ENCODE data around the gene TIMM23B. TPM values are rescaled to one million over a fixed set of nuclear protein-coding genes. Genes with fewer than 3 reads are reported as not detected.
"Not testable (repeated sequence)": the region's sequence is repeated elsewhere in the genome, so short reads cannot be mapped to it uniquely, and the experiment has no call there.

TIMM23B gene, protein sequence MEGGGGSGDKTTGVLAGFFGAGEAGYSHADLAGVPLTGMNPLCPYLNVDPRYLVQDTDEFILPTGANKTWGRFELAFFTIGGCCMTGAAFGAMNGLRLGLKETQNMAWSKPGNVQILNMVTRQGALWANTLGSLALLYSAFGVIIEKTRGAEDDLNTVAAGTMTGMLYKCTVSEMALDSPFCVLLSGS
- 10 to 100 TPM in 1 of 3 donors, 1 to 10 TPM in 2; 4.2 to 14.8 (median 9.0) TPM for polyA plus RNA-seq

DNA sequence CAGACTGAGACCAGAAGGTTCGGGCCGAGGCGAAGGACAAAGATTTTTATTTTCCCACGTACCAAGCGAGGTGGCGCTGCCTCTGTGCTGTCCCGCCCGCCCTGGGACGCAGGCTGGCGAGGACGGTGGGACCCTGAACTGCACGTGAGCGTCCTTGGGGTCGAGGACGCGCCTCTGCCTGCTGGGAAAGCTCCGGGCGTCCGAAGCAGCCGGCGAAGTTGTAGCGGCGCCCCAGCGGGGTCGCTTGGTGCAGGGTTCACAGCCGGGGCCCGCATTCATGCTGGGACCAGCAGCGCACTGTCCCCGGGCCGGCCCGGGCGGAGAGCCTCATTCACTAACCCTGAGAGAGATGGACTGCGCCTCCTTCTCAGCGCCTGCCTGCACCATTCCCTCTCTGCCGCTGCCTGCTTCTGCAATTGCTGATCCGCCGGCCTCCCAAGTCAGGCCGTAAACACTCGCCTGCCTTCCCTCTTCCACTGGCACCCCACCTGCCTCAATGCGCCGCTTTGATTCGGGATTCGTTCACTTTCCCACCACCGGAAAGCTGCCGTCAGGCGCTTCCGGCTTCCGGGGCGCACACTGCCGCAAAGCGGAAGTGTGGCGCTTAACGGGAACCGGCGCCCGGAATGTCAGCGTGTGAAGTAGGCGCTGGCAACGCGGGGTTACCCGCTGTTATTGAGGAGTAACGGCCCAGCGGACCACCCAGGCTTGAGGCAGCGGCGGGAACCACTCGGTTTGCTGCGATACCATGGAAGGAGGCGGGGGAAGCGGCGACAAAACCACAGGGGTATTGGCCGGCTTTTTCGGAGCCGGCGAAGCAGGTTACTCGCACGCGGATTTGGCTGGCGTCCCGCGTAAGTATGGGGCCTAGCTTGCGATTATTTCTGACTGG is at the start of gene TIMM23B, which contains the start of gene PARG:
Gene TIMM23B, plus strand, starts transcription at position 607 of the 892 bp plus-strand sequence. Its CDS starts 142 bp downstream, at position 749.
Gene PARG, minus strand, starts transcription at position 581 of the 892 bp plus-strand sequence. Its CDS starts 302 bp downstream, at position 279.
- H3K27ac ChIP-seq (ENCODE audit: low read depth, low read length), result not testable (repeated sequence)
- 0% methylated on average over 75 to 81 of the region's 81 CpGs for WGBS, 3 donors

DNA sequence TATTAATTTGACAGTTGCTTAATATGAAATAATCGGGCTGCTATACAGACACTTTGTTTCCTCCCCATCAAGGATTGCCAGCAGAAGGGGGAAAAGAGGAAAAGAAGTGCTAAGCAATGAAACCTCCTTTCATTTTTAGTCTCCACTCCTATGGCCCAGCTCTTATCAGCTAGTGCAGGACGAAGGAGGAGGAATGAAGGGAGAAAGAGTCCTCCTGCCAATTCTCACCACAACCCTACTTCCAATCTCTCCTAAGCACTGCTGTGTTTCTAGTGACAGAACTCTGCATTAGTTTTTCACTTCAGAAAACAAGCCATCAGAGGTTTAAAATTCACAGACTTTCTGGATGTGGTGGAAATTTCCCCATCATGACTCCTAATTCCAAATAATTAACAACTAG is 41.9 kb upstream of the TIMM23B start:
- 63% methylated on average over 1 of the region's 2 CpGs; no CpG with 5 or more reads in 2 of the 3 donors for WGBS, 3 donors
- H3K27ac ChIP-seq (ENCODE audit: low read depth, low read length), result not testable (repeated sequence)

DNA sequence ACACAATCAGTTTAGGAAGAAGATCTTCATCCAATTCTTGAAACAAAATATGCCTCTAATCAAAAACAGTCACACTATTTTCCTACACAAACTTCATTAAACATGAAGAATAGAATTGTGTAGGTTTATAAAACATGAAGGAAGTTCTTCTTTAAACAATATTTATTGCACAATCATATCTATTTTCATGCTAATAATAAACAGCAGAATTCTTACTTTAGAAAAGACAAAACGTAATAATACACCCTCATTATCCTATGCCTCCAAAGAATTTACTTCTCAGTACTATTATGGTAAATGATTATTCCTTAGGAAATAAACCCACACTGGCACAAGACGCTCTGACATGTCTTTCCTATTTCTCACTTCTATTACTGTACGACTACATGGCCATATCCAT is 41.4 kb upstream of the TIMM23B start:
- H3K27ac ChIP-seq (ENCODE audit: low read depth, low read length), result not testable (repeated sequence)
- 91 to 93% (median 92%) methylated on average over 2 of the region's 3 CpGs for WGBS, 3 donors

DNA sequence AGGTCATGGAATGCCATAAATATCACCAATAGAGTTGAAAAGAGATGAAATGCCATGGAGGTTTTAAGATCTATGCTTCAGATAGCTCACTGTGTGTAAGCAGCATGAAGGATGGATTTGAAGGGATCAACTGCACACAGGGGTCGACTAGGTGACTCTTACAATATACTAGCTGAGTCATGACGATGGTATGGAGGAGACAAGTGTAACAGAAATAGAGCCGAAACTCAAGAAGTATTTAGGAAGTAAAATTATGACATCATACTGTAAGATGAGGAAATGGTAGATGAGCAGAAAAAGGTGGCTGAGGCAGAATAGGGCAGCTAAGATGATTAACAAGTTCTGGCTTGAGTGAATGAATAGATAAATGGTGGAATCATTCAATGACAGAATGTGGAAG is 38.0 kb upstream of the TIMM23B start:
- not testable (repeated sequence) for H3K27ac ChIP-seq (ENCODE audit: low read depth, low read length)
- WGBS, 3 donors, result 81 to 90% (median 85%) methylated on average over 3 of the region's 3 CpGs

DNA sequence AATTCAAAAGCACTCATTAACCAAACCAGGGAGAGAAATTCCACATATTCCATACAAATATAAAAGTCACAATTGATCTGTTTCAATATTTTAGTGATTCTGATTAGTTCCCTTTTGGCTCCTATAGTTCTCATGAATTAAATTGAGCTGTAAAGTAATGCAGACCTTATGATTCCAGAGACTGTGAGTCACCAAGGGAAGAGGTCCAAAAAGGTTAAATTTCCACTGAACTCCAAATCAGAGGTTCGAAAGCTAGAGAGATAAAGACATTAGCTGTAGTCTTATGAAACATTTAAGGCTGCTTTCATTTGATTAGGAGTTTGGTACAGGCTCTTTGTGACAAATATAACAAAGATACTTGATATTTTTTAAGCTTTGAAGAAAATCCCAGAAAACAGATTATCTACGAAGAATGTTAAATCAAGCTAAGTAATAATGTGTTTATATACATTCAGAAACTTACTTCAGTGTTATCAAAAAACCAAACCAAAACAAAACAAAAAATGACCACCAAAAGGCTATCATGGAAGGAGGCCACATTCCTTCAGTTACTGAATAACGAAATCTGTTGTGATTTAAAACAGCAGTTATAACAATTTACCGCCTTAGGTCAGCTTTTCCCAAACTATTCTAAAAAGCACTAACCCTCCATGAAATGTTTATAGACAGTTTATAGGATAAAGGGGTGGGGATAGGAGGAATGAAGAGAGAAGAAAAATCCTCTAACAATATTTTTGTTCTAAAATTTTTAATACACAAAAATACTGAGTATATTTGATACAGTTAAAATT is 33.4 kb upstream of the TIMM23B start:
- not testable (repeated sequence) for H3K27ac ChIP-seq (ENCODE audit: low read depth, low read length)
- 60 to 74% (median 69%) methylated on average over 4 of the region's 4 CpGs for WGBS, 3 donors

DNA sequence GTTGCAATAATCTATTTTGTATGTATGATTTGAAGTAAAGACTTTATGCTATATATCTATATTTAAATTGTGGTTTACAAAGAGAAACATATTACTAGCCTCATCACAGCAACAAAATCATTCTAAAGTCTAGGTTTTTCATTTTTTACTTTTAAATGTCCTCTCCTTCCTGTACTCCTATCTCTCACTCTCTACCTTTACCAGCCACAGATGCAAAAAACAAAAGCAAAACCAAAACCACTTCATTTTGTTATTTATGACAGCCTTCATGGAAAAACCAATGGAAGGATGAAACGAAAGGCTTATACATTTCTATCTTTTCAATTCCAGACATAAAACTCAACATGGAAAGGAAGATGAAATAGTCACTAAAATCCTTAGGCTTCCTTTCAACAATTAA is 31.6 kb upstream of the TIMM23B start:
- WGBS, 3 donors, result no CpG with 5 or more reads among the region's 1 CpG
- not testable (repeated sequence) for H3K27ac ChIP-seq (ENCODE audit: low read depth, low read length)

DNA sequence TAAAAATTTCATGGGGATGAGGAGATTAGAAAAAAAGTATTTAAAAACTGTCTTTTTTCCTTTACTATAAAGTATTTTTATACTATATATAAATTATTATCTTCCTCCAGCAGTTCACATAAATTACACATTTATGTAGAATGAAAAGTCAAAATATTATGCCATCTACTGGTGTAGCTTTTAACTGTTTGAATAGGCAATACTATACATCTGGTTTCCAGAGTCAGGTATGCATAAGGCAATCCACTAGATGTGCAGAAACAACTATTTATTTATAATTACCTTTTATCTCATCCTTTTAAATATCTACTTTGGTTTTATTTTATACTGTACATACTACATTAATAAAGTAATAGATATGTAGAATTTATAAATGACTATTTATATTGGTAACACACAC is 25.4 kb upstream of the TIMM23B start:
- not testable (repeated sequence) for H3K27ac ChIP-seq (ENCODE audit: low read depth, low read length)

DNA sequence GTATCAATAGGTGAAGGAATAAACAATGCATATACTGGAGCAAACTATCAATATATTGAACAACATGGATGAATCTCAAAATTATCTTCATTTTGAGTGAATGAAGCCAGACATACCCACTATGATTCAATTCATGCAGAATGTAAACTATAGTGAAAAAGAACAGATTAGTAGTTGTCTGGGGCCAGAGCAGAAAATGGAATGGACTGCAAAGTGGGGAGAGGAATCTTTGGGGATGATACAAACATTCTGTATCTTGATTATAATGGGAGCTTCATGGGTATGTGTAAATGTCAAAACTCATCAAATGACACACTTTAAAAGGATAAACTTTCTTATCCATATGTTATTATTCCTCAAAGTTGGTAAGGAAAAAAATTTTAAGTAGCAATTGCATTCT is 23.9 kb upstream of the TIMM23B start:
- H3K27ac ChIP-seq (ENCODE audit: low read depth, low read length), result not testable (repeated sequence)

DNA sequence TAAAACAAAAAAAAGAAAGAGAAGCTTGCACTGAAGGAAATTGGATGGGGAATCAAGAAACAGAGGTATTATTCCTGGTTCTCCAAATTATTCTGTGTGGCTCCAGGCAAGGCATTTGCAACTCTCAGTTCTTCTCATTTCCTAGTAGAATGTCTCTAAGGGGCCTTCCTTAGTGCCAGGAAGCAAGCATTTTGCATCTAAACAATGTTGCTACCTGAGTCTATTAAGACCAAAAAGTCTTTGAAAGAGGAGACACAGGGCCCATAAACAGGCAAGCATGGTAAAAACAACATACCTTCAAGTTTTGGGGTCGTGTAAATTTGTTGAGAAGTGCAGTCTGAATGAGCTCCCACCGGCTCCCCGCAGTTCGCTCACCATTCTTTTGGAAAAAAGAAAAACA is 19.8 kb upstream of the TIMM23B start:
- H3K27ac ChIP-seq (ENCODE audit: low read depth, low read length), result not testable (repeated sequence)
- WGBS, 3 donors, result 71 to 84% (median 82%) methylated on average over 4 of the region's 4 CpGs

DNA sequence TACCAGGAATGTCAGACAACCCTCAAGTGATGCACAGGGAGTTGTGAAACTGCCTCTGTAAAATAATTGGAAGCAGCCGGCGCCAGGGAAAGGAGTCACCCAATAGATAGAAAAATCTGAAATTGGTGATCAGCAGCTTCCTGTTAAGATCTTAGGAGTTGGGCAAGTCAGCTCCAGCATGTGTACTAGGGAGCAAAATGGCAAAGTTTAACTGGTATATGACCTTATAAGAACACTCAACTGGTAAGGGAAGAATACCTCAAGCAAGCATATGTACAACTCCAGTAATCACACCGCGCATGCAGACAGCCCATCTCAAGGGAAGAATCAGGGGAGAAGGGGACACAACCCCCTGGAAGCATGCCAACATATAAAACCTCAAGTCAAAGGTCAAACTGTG is 18.3 kb upstream of the TIMM23B start:
- WGBS, 3 donors, result 95 to 100% (median 98%) methylated on average over 4 of the region's 4 CpGs
- H3K27ac ChIP-seq (ENCODE audit: low read depth, low read length), result not testable (repeated sequence)

DNA sequence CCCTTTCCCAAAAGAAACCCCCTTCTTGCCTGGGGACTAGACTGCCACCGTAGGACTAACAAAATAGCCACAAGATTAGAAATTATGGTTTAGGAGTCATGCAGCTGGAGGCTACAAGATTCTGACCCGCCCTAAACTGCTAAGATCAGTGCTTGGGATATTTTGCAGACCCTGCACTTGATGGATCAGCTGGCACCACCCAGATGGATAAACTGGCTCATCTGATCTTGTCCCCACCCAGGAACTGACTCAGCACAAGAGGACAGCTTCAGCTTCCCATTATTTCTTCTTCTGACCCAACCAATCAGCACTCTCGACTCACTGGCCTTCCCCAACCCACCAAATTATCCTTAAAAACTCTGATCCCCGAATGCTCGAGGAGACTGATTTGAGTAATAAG is 10.6 kb upstream of the TIMM23B start:
- WGBS, 3 donors, result 81 to 93% (median 81%) methylated on average over 2 to 4 of the region's 5 CpGs
- H3K27ac ChIP-seq (ENCODE audit: low read depth, low read length), result not testable (repeated sequence)

DNA sequence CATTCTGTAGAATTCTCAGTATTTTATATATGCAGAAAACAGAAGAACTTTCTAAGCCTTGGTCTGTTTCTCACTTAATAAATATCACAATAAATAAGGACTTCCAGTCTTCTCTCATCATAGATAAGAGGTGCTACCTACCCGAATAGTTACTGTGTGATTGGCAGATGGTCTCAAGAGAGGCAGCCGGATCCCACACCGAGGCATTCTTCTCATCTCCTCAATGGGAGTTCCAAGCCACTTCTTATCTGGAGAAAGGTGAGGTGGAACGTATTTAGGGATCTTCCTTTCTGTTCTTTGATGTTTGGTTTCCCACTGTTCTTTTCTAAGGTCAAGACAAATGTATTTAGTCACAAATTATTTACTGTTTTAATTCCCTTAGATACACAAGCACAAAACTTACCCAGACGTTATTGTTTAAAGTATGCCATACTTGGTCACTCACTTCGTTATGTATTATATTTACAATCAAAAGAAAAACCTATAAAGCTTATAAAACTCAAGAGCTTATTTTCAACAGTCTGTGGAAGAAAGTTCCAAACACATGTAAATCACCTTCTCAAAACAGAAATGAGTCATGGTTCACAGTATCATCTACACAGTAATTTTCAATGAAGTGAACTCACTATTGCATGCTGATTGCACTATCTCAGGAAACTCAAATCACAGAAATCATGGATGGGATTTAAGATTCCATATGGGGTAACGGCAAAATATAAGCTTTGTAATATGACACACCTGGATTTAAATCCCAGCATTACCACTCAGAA is 9.7 kb upstream of the TIMM23B start:
- WGBS, 3 donors, result 80 to 92% (median 85%) methylated on average over 7 of the region's 7 CpGs
- not testable (repeated sequence) for H3K27ac ChIP-seq (ENCODE audit: low read depth, low read length)

DNA sequence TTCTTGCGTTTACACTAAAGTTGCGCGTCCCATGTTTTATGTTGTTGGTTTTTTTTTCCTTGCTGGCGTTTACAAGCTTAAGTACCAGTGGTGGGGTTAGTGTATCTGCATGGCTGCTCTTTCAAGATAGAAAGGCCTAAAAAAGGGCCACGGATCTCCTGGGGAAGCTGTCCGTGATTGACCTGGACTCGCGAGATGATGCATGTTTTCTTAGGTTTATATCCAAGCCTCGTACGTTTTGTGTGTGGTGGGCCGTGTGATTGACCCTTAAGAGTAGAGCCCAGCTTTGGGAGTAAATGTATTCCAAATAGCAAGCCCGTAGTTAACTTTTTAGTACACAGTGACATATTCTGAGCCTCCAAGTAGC is 469 bp downstream of the TIMM23B start:
- H3K27ac ChIP-seq (ENCODE audit: low read depth, low read length), result not testable (repeated sequence)
- WGBS, 3 donors, result 0% methylated on average over 12 of the region's 12 CpGs

DNA sequence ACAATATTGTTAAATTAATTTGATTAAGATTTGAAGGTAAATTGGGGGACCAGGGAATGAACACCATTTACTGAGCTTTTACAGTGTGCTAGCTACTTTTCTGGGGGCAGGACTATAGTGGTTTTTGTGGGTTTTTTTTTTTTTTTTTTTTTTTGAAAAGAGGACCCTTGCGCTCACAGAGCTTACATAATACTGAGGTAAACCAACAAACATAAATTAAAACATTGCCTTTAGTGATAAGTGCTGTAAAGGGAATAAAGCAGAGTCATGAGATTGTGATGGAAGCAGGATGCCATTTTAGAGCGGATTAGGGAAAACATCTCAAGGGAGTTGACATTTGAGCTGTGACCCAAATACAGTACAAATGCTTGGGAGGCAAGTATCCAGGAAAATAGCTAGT is 1.8 kb downstream of the TIMM23B start:
- H3K27ac ChIP-seq (ENCODE audit: low read depth, low read length), result not testable (repeated sequence)
- WGBS, 3 donors, result 64 to 88% (median 67%) methylated on average over 2 of the region's 2 CpGs

DNA sequence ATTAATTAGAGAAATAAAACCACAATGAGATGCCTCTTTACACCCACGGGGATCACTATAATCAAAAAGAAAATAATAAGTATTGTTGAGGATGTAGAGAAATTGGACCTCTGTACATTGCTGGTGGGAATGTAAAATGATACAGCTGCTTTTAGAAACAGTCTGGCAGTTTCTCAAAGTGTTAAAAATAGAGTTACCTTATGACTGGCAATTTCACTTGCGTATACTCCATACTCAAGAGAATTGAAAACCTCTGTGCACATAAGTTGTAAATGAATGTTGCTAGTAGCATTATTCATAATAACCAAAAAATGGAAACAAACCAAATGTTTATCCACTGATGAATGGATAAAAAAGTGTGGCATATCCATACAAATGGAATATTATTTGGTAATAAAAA is 6.3 kb downstream of the TIMM23B start:
- not testable (repeated sequence) for H3K27ac ChIP-seq (ENCODE audit: low read depth, low read length)
- 90 to 100% (median 97%) methylated on average over 1 of the region's 2 CpGs for WGBS, 3 donors

DNA sequence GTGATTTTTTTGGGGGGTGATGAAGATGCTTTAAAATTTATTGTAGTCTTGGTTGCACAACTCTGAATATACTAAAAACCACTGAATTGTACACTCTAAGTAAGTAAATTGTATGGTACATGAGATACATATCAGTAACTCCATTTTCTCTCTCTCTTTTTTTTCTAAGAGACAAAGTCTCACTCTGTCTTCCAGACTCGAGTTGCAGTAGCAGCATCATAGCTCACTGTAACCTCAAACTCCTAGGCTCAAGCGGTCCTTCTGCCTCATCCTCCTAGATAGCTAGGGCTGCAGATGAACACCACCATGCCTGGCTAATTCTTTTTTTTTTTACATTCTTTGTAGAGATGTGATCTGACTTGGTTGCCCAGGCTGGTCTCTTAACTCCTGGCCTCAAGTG is 6.9 kb downstream of the TIMM23B start:
- H3K27ac ChIP-seq (ENCODE audit: low read depth, low read length), result not testable (repeated sequence)
- WGBS, 3 donors, result 96 to 100% (median 100%) methylated on average over 2 of the region's 2 CpGs

DNA sequence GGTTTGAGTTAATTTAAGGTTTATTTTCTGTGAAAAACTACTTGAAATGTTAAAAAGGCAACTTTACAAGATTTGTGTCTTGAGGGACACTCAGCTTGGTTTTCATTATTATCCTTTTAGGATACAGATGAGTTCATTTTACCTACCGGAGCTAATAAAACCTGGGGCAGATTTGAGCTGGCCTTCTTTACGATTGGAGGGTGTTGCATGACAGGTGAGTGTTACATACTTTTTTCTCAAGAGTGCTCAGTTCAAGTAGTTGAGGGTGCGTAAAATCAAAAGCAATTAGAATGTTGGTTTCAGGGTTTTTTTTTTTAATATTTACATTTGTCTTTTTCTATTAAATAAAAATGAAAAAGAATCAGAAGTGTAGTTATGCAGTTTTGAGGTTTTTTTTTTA is 10.2 kb downstream of the TIMM23B start:
- 80 to 95% (median 93%) methylated on average over 3 of the region's 3 CpGs for WGBS, 3 donors
- H3K27ac ChIP-seq (ENCODE audit: low read depth, low read length), result not testable (repeated sequence)

DNA sequence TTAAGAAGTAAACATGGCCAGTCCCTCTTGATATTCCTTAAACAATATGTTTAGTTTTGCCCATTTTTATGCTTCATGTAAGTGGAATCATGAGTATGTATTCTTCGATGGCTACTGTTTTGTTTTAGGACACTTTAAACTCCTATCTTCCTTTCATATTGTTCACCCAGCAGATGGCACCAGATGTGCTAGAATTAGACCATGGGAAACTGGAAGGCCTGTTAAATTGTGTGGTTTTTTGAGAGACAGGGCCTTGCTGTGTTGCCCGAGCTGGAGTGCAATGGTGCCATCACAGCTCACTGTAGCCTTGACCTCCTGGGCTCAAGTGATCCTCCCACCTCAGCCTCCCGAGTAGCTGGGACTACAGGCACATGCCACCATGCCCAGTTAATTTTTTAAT is 11.3 kb downstream of the TIMM23B start:
- WGBS, 3 donors, result 69 to 96% (median 87%) methylated on average over 2 to 3 of the region's 3 CpGs
- not testable (repeated sequence) for H3K27ac ChIP-seq (ENCODE audit: low read depth, low read length)
